IMR-90 (cell line): ENCODE measurements around the gene KRT222. TPM values are rescaled to one million over a fixed set of nuclear protein-coding genes. Genes with fewer than 3 reads are reported as not detected.

ENCODE experiments used
- ATAC-seq: fragments of 200-7000 bp; cut with Tn5 transposase; 2 replicates; pipeline ENCODE4 v1.9.1; 2020; ENCODE audit warnings: low read depth, mild to moderate bottlenecking, moderate library complexity
- BruUV-seq: library from RNA; stranded (reverse); fragments of 400-500 nt; replicated peaks from 2 replicates; lab custom pipeline; 2021; lab: Mats Ljungman, UMichigan
- CTCF ChIA-PET: fragments of 300-600 bp; formaldehyde crosslinking; extraction: SDS; loops from one replicate; lab custom pipeline; 2021; ENCODE audit warnings: antibody characterized with exemption; lab: Yijun Ruan, JAX
- POLR2A ChIA-PET: fragments of 300-600 bp; sonication (Branson Sonifier 250); formaldehyde crosslinking; loops from one replicate; lab custom pipeline; 2022; ENCODE audit warnings: antibody characterized with exemption; ENCODE audit not compliant: unreplicated experiment; lab: Charles Lee
- DNase-seq: peaks from one replicate; pipeline ENCODE4 v3.0.0; 2013
- H2AFZ ChIP-seq: replicated peaks from 2 replicates; pipeline ENCODE3; 2013; ENCODE audit warnings: low read length, mild to moderate bottlenecking; ENCODE audit not compliant: poor library complexity
- H2AK5ac ChIP-seq: 2 replicates; pipeline ENCODE4 v1.6.1; 2013; ENCODE audit warnings: low read depth, low read length, inconsistent platforms
- H2AK9ac ChIP-seq: replicated peaks from 2 replicates; pipeline ENCODE3; 2013; ENCODE audit warnings: mild to moderate bottlenecking, low read depth, low read length, moderate library complexity; ENCODE audit not compliant: poor library complexity
- H2BK120ac ChIP-seq: 2 replicates; pipeline ENCODE4 v1.6.1; 2013; ENCODE audit warnings: low read depth, low read length, inconsistent platforms
- H2BK15ac ChIP-seq: 3 replicates; pipeline ENCODE4 v1.6.1; 2013; ENCODE audit warnings: low read depth, low read length, inconsistent platforms
- H2BK20ac ChIP-seq: 2 replicates; pipeline ENCODE4 v1.6.1; 2013; ENCODE audit warnings: low read depth, mild to moderate bottlenecking, inconsistent platforms, low read length, moderate library complexity
- H2BK5ac ChIP-seq: 2 replicates; pipeline ENCODE4 v1.6.1; 2013; ENCODE audit warnings: mild to moderate bottlenecking, low read depth, low read length, inconsistent platforms; ENCODE audit not compliant: poor library complexity, severe bottlenecking
- H3K14ac ChIP-seq: replicated peaks from 2 replicates; pipeline ENCODE4 v1.6.1; 2013; ENCODE audit warnings: low read depth, low read length, inconsistent platforms
- H3K18ac ChIP-seq: 2 replicates; pipeline ENCODE4 v1.6.1; 2013; ENCODE audit warnings: low read depth, low read length, control low read depth
- H3K23ac ChIP-seq: 2 replicates; pipeline ENCODE4 v1.6.1; 2013; ENCODE audit warnings: low read depth, low read length, inconsistent platforms
- H3K27ac ChIP-seq: 2 replicates; pipeline ENCODE4 v1.5.1; 2013; ENCODE audit warnings: mild to moderate bottlenecking, control low read depth, low read length; ENCODE audit not compliant: insufficient read depth
- H3K27me3 ChIP-seq: 2 replicates; pipeline ENCODE4 v1.6.1; 2013; ENCODE audit warnings: low read length; ENCODE audit not compliant: control insufficient read depth, insufficient read depth
- H3K36me3 ChIP-seq: 2 replicates; pipeline ENCODE4 v1.6.1; 2013; ENCODE audit warnings: low read length, mixed read lengths; ENCODE audit not compliant: control insufficient read depth, insufficient read depth
- H3K4ac ChIP-seq: 2 replicates; pipeline ENCODE4 v1.6.1; 2013; ENCODE audit warnings: low read depth, low read length, inconsistent platforms
- H3K4me1 ChIP-seq: 2 replicates; pipeline ENCODE4 v1.6.1; 2013; ENCODE audit warnings: low read length, mixed read lengths; ENCODE audit not compliant: control insufficient read depth, insufficient read depth
- H3K4me2 ChIP-seq: 2 replicates; pipeline ENCODE4 v1.6.1; 2013; ENCODE audit warnings: low read depth, mild to moderate bottlenecking, control low read depth, low read length, moderate library complexity
- H3K4me3 ChIP-seq: 2 replicates; pipeline ENCODE4 v1.5.1; 2013; ENCODE audit warnings: low read depth, mild to moderate bottlenecking, control low read depth, low read length, moderate library complexity; ENCODE audit not compliant: insufficient read depth
- H3K56ac ChIP-seq: 2 replicates; pipeline ENCODE4 v1.6.1; 2013; ENCODE audit warnings: low read length, inconsistent platforms; ENCODE audit not compliant: insufficient read depth; ENCODE audit errors: extremely low read depth
- H3K79me1 ChIP-seq, 2 experiments: 2 replicates each; pipeline ENCODE4 v1.6.1; 2013; ENCODE audit warnings: low read length in 2 of 2, inconsistent platforms in 1 of 2, low read depth in 1 of 2
- H3K9ac ChIP-seq: 2 replicates; pipeline ENCODE4 v1.6.1; 2013; ENCODE audit warnings: low read depth, low read length, control low read depth
- H3K9me1 ChIP-seq: 2 replicates; pipeline ENCODE4 v1.6.1; 2013; ENCODE audit warnings: low read length, inconsistent platforms; ENCODE audit not compliant: insufficient read depth
- H3K9me3 ChIP-seq: 2 replicates; pipeline ENCODE4 v1.6.1; 2013; ENCODE audit warnings: low read length; ENCODE audit not compliant: control insufficient read depth, insufficient read depth
- H4K20me1 ChIP-seq: 2 replicates; pipeline ENCODE4 v1.6.1; 2013; ENCODE audit warnings: low read length, inconsistent platforms; ENCODE audit not compliant: insufficient read depth
- H4K5ac ChIP-seq: 2 replicates; pipeline ENCODE4 v1.6.1; 2013; ENCODE audit warnings: mild to moderate bottlenecking, low read depth, low read length, control low read depth
- H4K8ac ChIP-seq, 2 experiments: 2 replicates each; pipeline ENCODE4 v1.6.1; 2013; ENCODE audit warnings: low read depth in 2 of 2, low read length in 2 of 2, control low read depth in 1 of 2, inconsistent platforms in 1 of 2
- H4K91ac ChIP-seq: 2 replicates; pipeline ENCODE4 v1.6.1; 2013; ENCODE audit warnings: low read depth, low read length, inconsistent platforms; ENCODE audit not compliant: insufficient read depth
- BHLHE40 ChIP-seq: fragments of 150-350 bp; IDR thresholded peaks from 2 replicates; pipeline ENCODE4 v1.6.1; 2016; ENCODE audit warnings: mild to moderate bottlenecking, low read depth, low read length
- CEBPB ChIP-seq: IDR thresholded peaks from 2 replicates; pipeline ENCODE4 v1.6.1; 2012; ENCODE audit warnings: low read depth, low read length, improper control_type of control experiment
- CHD1 ChIP-seq: IDR thresholded peaks from 2 replicates; pipeline ENCODE4 v1.6.1; 2012; ENCODE audit warnings: low read depth, low read length, improper control_type of control experiment
- ELK1 ChIP-seq: fragments of 150-350 bp; IDR thresholded peaks from 2 replicates; pipeline ENCODE4 v1.6.1; 2016; ENCODE audit warnings: low read depth, mild to moderate bottlenecking, low read length, moderate library complexity, borderline replicate concordance
- MAFK ChIP-seq: IDR thresholded peaks from 2 replicates; pipeline ENCODE4 v1.6.1; 2012; ENCODE audit warnings: low read depth, low read length, improper control_type of control experiment
- MAZ ChIP-seq: IDR thresholded peaks from 2 replicates; pipeline ENCODE4 v1.6.1; 2012; ENCODE audit warnings: low read depth, mild to moderate bottlenecking, low read length, improper control_type of control experiment, moderate library complexity, borderline replicate concordance
- MXI1 ChIP-seq: IDR thresholded peaks from 2 replicates; pipeline ENCODE4 v1.6.1; 2012; ENCODE audit warnings: low read depth, mild to moderate bottlenecking, low read length, moderate library complexity, borderline replicate concordance
- POLR2A ChIP-seq: IDR thresholded peaks from 2 replicates; pipeline ENCODE4 v1.6.1; 2012; ENCODE audit warnings: mild to moderate bottlenecking, low read depth, low read length
- RCOR1 ChIP-seq: IDR thresholded peaks from 2 replicates; pipeline ENCODE4 v1.6.1; 2012; ENCODE audit warnings: mild to moderate bottlenecking, low read length, improper control_type of control experiment; ENCODE audit not compliant: insufficient replicate concordance
- RFX5 ChIP-seq: IDR thresholded peaks from 2 replicates; pipeline ENCODE4 v1.8.0; 2012; ENCODE audit warnings: low read depth, mild to moderate bottlenecking, low read length, moderate library complexity
- SMC3 ChIP-seq: fragments of 150-350 bp; IDR thresholded peaks from 2 replicates; pipeline ENCODE4 v1.6.1; 2016; ENCODE audit warnings: low read depth, mild to moderate bottlenecking, antibody characterized with exemption, low read length, moderate library complexity
- WGBS, 2 experiments: methylation state at CpG; one replicate each; pipeline versions ENCODE4 v1.1.5 to v1.1.7; 2013; ENCODE audit warnings: missing lambda C conversion rate in 2 of 2; ENCODE audit not compliant: insufficient read length in 1 of 2; ENCODE audit errors: extremely low coverage in 2 of 2; 5-methylcytosine and 5-hydroxymethylcytosine counted together
- dilution Hi-C: fragments of 300-500 bp; cut with HindIII; formaldehyde crosslinking; loops from one replicate; pipeline ENCODE4 v1.14.3; 2018; ENCODE audit warnings: low sequenced_read_pairs; ENCODE audit not compliant: unreplicated experiment
- in situ Hi-C: fragments of 300-500 bp; cut with MboI; formaldehyde crosslinking; loops from 3 replicates; pipeline ENCODE4 v1.14.3; 2019; ENCODE audit warnings: low sequenced_read_pairs, inconsistent platforms, mixed read lengths
- intact Hi-C: fragments of 100-400 bp; cut with micrococcal nuclease; formaldehyde crosslinking; loops from 2 replicates; pipeline ENCODE4 v1.10.0; 2022
- polyA plus RNA-seq, 3 experiments: library from polyadenylated mRNA; depleted of rRNA; stranded (reverse); fragments of >200 nt; gene quantifications; 2 replicates each; pipeline ENCODE4 v1.2.3, GENCODE V29; 2012; ENCODE audit warnings: low replicate concordance in 1 of 3
- total RNA-seq: library from RNA; depleted of rRNA; stranded (reverse); fragments of >200 nt; gene quantifications from 2 replicates; pipeline ENCODE4 v1.2.3, GENCODE V29; 2012

KRT222 gene
- total and polyA plus RNA-seq, 2 of the 4 experiments (the other 2 are of a cell fraction) = not detected

GRCh38 chr17:40623419-40624210, 41.4 kb downstream of the KRT222 start:
- no peaks in the 10 kb centered on the region for H4K20me1 ChIP-seq
- intact Hi-C loops = no loop called here
- no peak overlapping the region for H2BK5ac ChIP-seq
- no peak overlapping the region for H3K4ac ChIP-seq
- no peak overlapping the region for H3K56ac ChIP-seq
- no peak overlapping the region for H2AFZ ChIP-seq
- in situ Hi-C loops = loop anchor here (10.0 kb wide), 1 partner anchor 1041 kb away; no protein-coding TSS in a partner anchor
- no peak overlapping the region for H3K9ac ChIP-seq
- H3K23ac ChIP-seq = no peak overlapping the region
- no peaks in the 10 kb centered on the region for H3K9me1 ChIP-seq
- DNase-seq (no peak), ATAC-seq (no peak)
- no peak overlapping the region for H3K14ac ChIP-seq
- H2BK120ac ChIP-seq = no peak overlapping the region
- no peak overlapping the region for H2BK20ac ChIP-seq
- 80% methylated on average over 1 of the region's 12 CpGs; no CpG with 5 or more reads in 1 of the 2 experiments for WGBS, 2 experiments
- no peak overlapping the region for H2BK15ac ChIP-seq
- no peak overlapping the region for H2AK5ac ChIP-seq
- dilution Hi-C loops = no loop called here
- POLR2A ChIA-PET = no interaction called here
- no peak overlapping the region for H3K4me2 ChIP-seq
- H3K9me3 ChIP-seq = no peaks in the 10 kb centered on the region
- no peak overlapping the region for H2AK9ac ChIP-seq
- BruUV-seq = no TSS peak
- H3K27ac ChIP-seq = no peak overlapping the region
- H3K4me1 ChIP-seq = peaks cover 2% of the 10 kb centered on the region; the same call in 1 of the 2 replicates
- no peak overlapping the region for H4K8ac ChIP-seq
- no peak overlapping the region for H3K18ac ChIP-seq
- peaks cover 2% of the 10 kb centered on the region for H3K36me3 ChIP-seq
- no peak for TF ChIP-seq RFX5
- TF ChIP-seq POLR2A = no peak
- no peak for TF ChIP-seq MAZ
- no peak for TF ChIP-seq CEBPB
- no peak for TF ChIP-seq ELK1
- no peak for TF ChIP-seq MAFK
- TF ChIP-seq RCOR1 = no peak
- no peak for TF ChIP-seq BHLHE40
- TF ChIP-seq CHD1 = no peak
- TF ChIP-seq SMC3 = no peak
- no peak for TF ChIP-seq MXI1
- no peak overlapping the region for H4K91ac ChIP-seq
- no peak overlapping the region for H4K5ac ChIP-seq
- peaks cover 4% of the 10 kb centered on the region for H3K27me3 ChIP-seq
- CTCF ChIA-PET = no interaction called here
- H3K79me1 ChIP-seq = no peaks in the 10 kb centered on the region
- H3K4me3 ChIP-seq = no peak overlapping the region
